ENCODE results near the gene BLID.
A peak's percentile ranks its signal among the peaks of the same experiment; 100 is the strongest.

BLID gene

GRCh38 chr11:122102426-122102825 is 13.6 kb downstream of the BLID start:
- H3K4ac ChIP-seq (ENCODE audit: low read length) = no peak overlapping the region
- H2BK120ac ChIP-seq (ENCODE audit: low read depth, low read length) = no peak overlapping the region
- H4K8ac ChIP-seq (ENCODE audit: low read depth, low read length) = no peak overlapping the region
- H3K36me3 ChIP-seq (replicated peaks in 1 of 2; ENCODE audit: control insufficient read depth in 2 of 2, insufficient read depth in 2 of 2, low read length in 2 of 2) = no peaks in the 10 kb centered on the region
- H2AK5ac ChIP-seq (ENCODE audit: low read depth, low read length) = no peak overlapping the region
- H3K14ac ChIP-seq (ENCODE audit: low read length) = no peak overlapping the region
- H2BK5ac ChIP-seq (ENCODE audit: low read length) = no peak overlapping the region
- WGBS, 2 donors (ENCODE audit: extremely low coverage in 2 of 2, insufficient read length in 2 of 2, insufficient replicate concordance in 1 of 2) = no CpG with 5 or more reads among the region's 4 CpGs
- H3K18ac ChIP-seq (ENCODE audit: low read length) = no peak overlapping the region
- no peaks in the 10 kb centered on the region for H3K9me3 ChIP-seq (replicated peaks in 1 of 2; ENCODE audit: control insufficient read depth in 2 of 2, insufficient read depth in 1 of 2, low read depth in 1 of 2, low read length in 2 of 2)
- H3K27me3 ChIP-seq (ENCODE audit: control insufficient read depth in 3 of 3, insufficient read depth in 3 of 3, low read depth in 1 of 3, low read length in 3 of 3) = peaks cover 0 to 16% (median 7%) of the 10 kb centered on the region in 3 experiments
- no peak overlapping the region for H3K23ac ChIP-seq (ENCODE audit: low read depth, low read length, poor library complexity)
- no peak overlapping the region for H3K27ac ChIP-seq (replicated peaks; ENCODE audit: low read length)
- no peaks in the 10 kb centered on the region for H3K79me1 ChIP-seq (ENCODE audit: low read depth, low read length)
- no peak overlapping the region for H3K4me3 ChIP-seq (ENCODE audit: low read length in 2 of 2)
- no peak overlapping the region for H2BK12ac ChIP-seq (ENCODE audit: low read length)
- H3K9ac ChIP-seq (ENCODE audit: low read depth, low read length, poor library complexity) = no peak overlapping the region
- peaks cover 11 to 21% of the 10 kb centered on the region in 2 donors for H3K4me1 ChIP-seq (ENCODE audit: control insufficient read depth in 2 of 2, insufficient read depth in 1 of 2, low read depth in 1 of 2, low read length in 2 of 2)
- H2AFZ ChIP-seq (ENCODE audit: low read length) = peak overlapping the region; percentile 85
- H4K91ac ChIP-seq (ENCODE audit: low read depth, low read length, poor library complexity) = no peak overlapping the region
- DNase-seq (ENCODE audit: low spot score) = no peak
- H3K4me2 ChIP-seq (ENCODE audit: insufficient read depth, low read length, poor library complexity, severe bottlenecking) = no peak overlapping the region
- no peak overlapping the region for H2BK15ac ChIP-seq (ENCODE audit: low read length)

GRCh38 chr11:122101625-122102291 is 14.3 kb downstream of the BLID start:
- Histone ChIP-seq H3K4me2 (ENCODE audit: insufficient read depth, low read length, poor library complexity, severe bottlenecking) (peak overlapping the region; percentile 35), H3K4me1 (ENCODE audit: control insufficient read depth in 2 of 2, insufficient read depth in 1 of 2, low read depth in 1 of 2, low read length in 2 of 2) (peaks cover 11 to 23% of the 10 kb centered on the region in 2 donors), H2BK12ac (ENCODE audit: low read length) (no peak overlapping the region), H3K27ac (replicated peaks; ENCODE audit: low read length) (peak overlapping the region; percentile 5), H3K18ac (ENCODE audit: low read length) (peak overlapping the region; percentile 69), H3K27me3 (ENCODE audit: control insufficient read depth in 3 of 3, insufficient read depth in 3 of 3, low read depth in 1 of 3, low read length in 3 of 3) (peaks cover 0 to 16% (median 7%) of the 10 kb centered on the region in 3 experiments), H3K9ac (ENCODE audit: low read depth, low read length, poor library complexity) (no peak overlapping the region), H2AFZ (ENCODE audit: low read length) (peak overlapping the region; percentile 85), H3K9me3 (replicated peaks in 1 of 2; ENCODE audit: control insufficient read depth in 2 of 2, insufficient read depth in 1 of 2, low read depth in 1 of 2, low read length in 2 of 2) (no peaks in the 10 kb centered on the region), H3K36me3 (replicated peaks in 1 of 2; ENCODE audit: control insufficient read depth in 2 of 2, insufficient read depth in 2 of 2, low read length in 2 of 2) (no peaks in the 10 kb centered on the region), H3K14ac (ENCODE audit: low read length) (no peak overlapping the region), H2BK120ac (ENCODE audit: low read depth, low read length) (no peak overlapping the region), H3K4ac (ENCODE audit: low read length) (no peak overlapping the region), H2BK5ac (ENCODE audit: low read length) (no peak overlapping the region), H3K23ac (ENCODE audit: low read depth, low read length, poor library complexity) (no peak overlapping the region), H2AK5ac (ENCODE audit: low read depth, low read length) (no peak overlapping the region), H3K4me3 (ENCODE audit: low read length in 2 of 2) (peak overlapping the region in 1 of 2 donors; percentile 53), H4K8ac (ENCODE audit: low read depth, low read length) (no peak overlapping the region), H2BK15ac (ENCODE audit: low read length) (no peak overlapping the region), H4K91ac (ENCODE audit: low read depth, low read length, poor library complexity) (no peak overlapping the region), H3K79me1 (ENCODE audit: low read depth, low read length) (no peaks in the 10 kb centered on the region)
- peak; percentile 65 for DNase-seq (ENCODE audit: low spot score)
- WGBS, 2 donors (ENCODE audit: extremely low coverage in 2 of 2, insufficient read length in 2 of 2, insufficient replicate concordance in 1 of 2) = no CpG with 5 or more reads among the region's 13 CpGs

- H2AFZ ChIP-seq (ENCODE audit: low read length) = peak overlapping the region; percentile 85
- H3K23ac ChIP-seq (ENCODE audit: low read depth, low read length, poor library complexity) = no peak overlapping the region
- no peak for DNase-seq (ENCODE audit: low spot score)
- WGBS, 2 donors (ENCODE audit: extremely low coverage in 2 of 2, insufficient read length in 2 of 2, insufficient replicate concordance in 1 of 2) = no CpG with 5 or more reads among the region's 11 CpGs
- no peak overlapping the region for H3K27ac ChIP-seq (replicated peaks; ENCODE audit: low read length)
- no peak overlapping the region for H3K4ac ChIP-seq (ENCODE audit: low read length)
- no peak overlapping the region for H2BK120ac ChIP-seq (ENCODE audit: low read depth, low read length)
- H3K4me2 ChIP-seq (ENCODE audit: insufficient read depth, low read length, poor library complexity, severe bottlenecking) = peak overlapping the region; percentile 52
- H3K4me3 ChIP-seq (ENCODE audit: low read length in 2 of 2) = peak overlapping the region in 1 of 2 donors; percentile 53
- H3K79me1 ChIP-seq (ENCODE audit: low read depth, low read length) = no peaks in the 10 kb centered on the region
- H2BK12ac ChIP-seq (ENCODE audit: low read length) = no peak overlapping the region
- peak overlapping the region; percentile 52 for H3K18ac ChIP-seq (ENCODE audit: low read length)
- H4K8ac ChIP-seq (ENCODE audit: low read depth, low read length) = no peak overlapping the region
- H3K36me3 ChIP-seq (replicated peaks in 1 of 2; ENCODE audit: control insufficient read depth in 2 of 2, insufficient read depth in 2 of 2, low read length in 2 of 2) = no peaks in the 10 kb centered on the region
- H3K9ac ChIP-seq (ENCODE audit: low read depth, low read length, poor library complexity) = no peak overlapping the region
- H3K4me1 ChIP-seq (ENCODE audit: control insufficient read depth in 2 of 2, insufficient read depth in 1 of 2, low read depth in 1 of 2, low read length in 2 of 2) = peaks cover 11 to 23% of the 10 kb centered on the region in 2 donors
- H2BK5ac ChIP-seq (ENCODE audit: low read length) = no peak overlapping the region
- no peak overlapping the region for H4K91ac ChIP-seq (ENCODE audit: low read depth, low read length, poor library complexity)
- no peak overlapping the region for H2AK5ac ChIP-seq (ENCODE audit: low read depth, low read length)
- H2BK15ac ChIP-seq (ENCODE audit: low read length) = no peak overlapping the region
- peaks cover 0 to 16% (median 7%) of the 10 kb centered on the region in 3 experiments for H3K27me3 ChIP-seq (ENCODE audit: control insufficient read depth in 3 of 3, insufficient read depth in 3 of 3, low read depth in 1 of 3, low read length in 3 of 3)
- H3K9me3 ChIP-seq (replicated peaks in 1 of 2; ENCODE audit: control insufficient read depth in 2 of 2, insufficient read depth in 1 of 2, low read depth in 1 of 2, low read length in 2 of 2) = no peaks in the 10 kb centered on the region
- H3K14ac ChIP-seq (ENCODE audit: low read length) = no peak overlapping the region
These were observed 15.3 kb downstream of the BLID start for GRCh38 chr11:122100756-122101080.

- Histone ChIP-seq H3K4me2 (ENCODE audit: insufficient read depth, low read length, poor library complexity, severe bottlenecking) (peak overlapping the region; percentile 52), H3K79me1 (ENCODE audit: low read depth, low read length) (no peaks in the 10 kb centered on the region), H3K9ac (ENCODE audit: low read depth, low read length, poor library complexity) (no peak overlapping the region), H2BK12ac (ENCODE audit: low read length) (no peak overlapping the region), H2BK5ac (ENCODE audit: low read length) (no peak overlapping the region), H3K18ac (ENCODE audit: low read length) (peak overlapping the region; percentile 52), H4K91ac (ENCODE audit: low read depth, low read length, poor library complexity) (no peak overlapping the region), H4K8ac (ENCODE audit: low read depth, low read length) (no peak overlapping the region), H3K23ac (ENCODE audit: low read depth, low read length, poor library complexity) (no peak overlapping the region), H2BK120ac (ENCODE audit: low read depth, low read length) (no peak overlapping the region), H3K4ac (ENCODE audit: low read length) (no peak overlapping the region), H3K4me1 (ENCODE audit: control insufficient read depth in 2 of 2, insufficient read depth in 1 of 2, low read depth in 1 of 2, low read length in 2 of 2) (peaks cover 8 to 21% of the 10 kb centered on the region in 2 donors), H2AFZ (ENCODE audit: low read length) (peak overlapping the region; percentile 85), H3K4me3 (ENCODE audit: low read length in 2 of 2) (peak overlapping the region in 1 of 2 donors; percentile 53), H2AK5ac (ENCODE audit: low read depth, low read length) (no peak overlapping the region), H3K27ac (replicated peaks; ENCODE audit: low read length) (no peak overlapping the region), H2BK15ac (ENCODE audit: low read length) (no peak overlapping the region), H3K14ac (ENCODE audit: low read length) (no peak overlapping the region), H3K27me3 (ENCODE audit: control insufficient read depth in 3 of 3, insufficient read depth in 3 of 3, low read depth in 1 of 3, low read length in 3 of 3) (peaks cover 0 to 16% (median 7%) of the 10 kb centered on the region in 3 experiments), H3K36me3 (replicated peaks in 1 of 2; ENCODE audit: control insufficient read depth in 2 of 2, insufficient read depth in 2 of 2, low read length in 2 of 2) (no peaks in the 10 kb centered on the region), H3K9me3 (replicated peaks in 1 of 2; ENCODE audit: control insufficient read depth in 2 of 2, insufficient read depth in 1 of 2, low read depth in 1 of 2, low read length in 2 of 2) (no peaks in the 10 kb centered on the region)
- WGBS, 2 donors (ENCODE audit: extremely low coverage in 2 of 2, insufficient read length in 2 of 2, insufficient replicate concordance in 1 of 2) = no CpG with 5 or more reads among the region's 27 CpGs
- no peak for DNase-seq (ENCODE audit: low spot score)
These were observed 15.8 kb downstream of the BLID start for GRCh38 chr11:122100037-122100755.

Data from neuronal stem cell (in vitro differentiated cells).